Measurements from ENCODE around the gene DSG1. TPM values are rescaled to one million over a fixed set of nuclear protein-coding genes. Genes with fewer than 3 reads are reported as not detected.

DSG1 gene
- total RNA-seq = 1.2 and 2.9 TPM in 2 replicates

GRCh38 chr18:31317860-31318259, at the start of gene DSG1:
Gene DSG1 (plus strand): TSS chr18:31318160. CDS start chr18:31318301, 141 bp downstream.

GRCh38 chr18:31376477-31376876, 58.5 kb downstream of the DSG1 start, which contains the start of gene DSG4:
Gene DSG4 (plus strand): TSS chr18:31376777. CDS start chr18:31376912, 135 bp downstream.

Small RNAs within 50 kb of the gene (small RNA-seq; reads per million reads assigned to genes)
- not detected for gene RF00019
- gene RNU6-167P = not detected

Other genes with a start within 250 kb of the DSG1 start
- gene DSC2, start 215.7 kb upstream of the DSG1 start, total RNA-seq = 69.5 and 81.7 TPM in 2 replicates
- 1.3 and 5.1 TPM in 2 replicates for gene DSC1, start 155.3 kb upstream of the DSG1 start, total RNA-seq
- gene DSG4, start 58.6 kb downstream of the DSG1 start, total RNA-seq = not detected in 2 replicates
- 32.2 and 43.5 TPM in 2 replicates for gene DSG3, start 129.6 kb downstream of the DSG1 start, total RNA-seq
- gene DSG2, start 180.0 kb downstream of the DSG1 start, total RNA-seq = 203 and 237 TPM in 2 replicates